Body of pancreas (tissue), 4 donors: Measurements from ENCODE around the gene HYCC1.

Experiments
- CTCF ChIP-seq, 7 experiments: fragments of 450-650 bp in 4 of 7; fragments of 200-600 bp in 3 of 7; sonication (generic) in 3 of 7; IDR thresholded peaks; one replicate each; pipeline ENCODE4 v1.5.1; 2016 to 2019; ENCODE audit warnings: antibody characterized with exemption in 7 of 7
- POLR2A ChIP-seq, 3 donors: fragments of 450-650 bp; IDR thresholded peaks; one replicate each; pipeline ENCODE4 v1.6.1; 2016; ENCODE audit warnings: antibody characterized with exemption in 3 of 3, mild to moderate bottlenecking in 2 of 3

DNA sequence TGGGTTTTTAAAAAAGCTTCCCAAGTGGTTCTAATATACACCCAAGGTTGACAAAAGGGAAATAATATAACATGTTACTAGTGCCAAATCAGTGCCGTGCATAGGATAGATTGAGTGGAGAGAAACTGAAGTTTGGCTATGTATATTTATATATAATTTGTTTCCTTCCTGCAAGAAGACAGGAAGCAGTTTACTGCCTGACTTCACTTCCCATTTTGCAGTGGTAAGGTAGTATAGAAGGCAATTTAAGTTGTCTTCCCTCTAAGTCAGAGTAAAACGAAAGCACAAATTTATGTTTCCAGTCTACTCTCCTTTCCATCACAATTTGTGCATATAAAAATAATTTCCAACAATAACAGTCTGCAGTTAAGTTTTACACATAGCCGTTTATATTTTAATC lies 3.4 kb upstream of the HYCC1 start:
- TF ChIP-seq CTCF (IDR thresholded peaks at IDR 0.05) (no peak), POLR2A (IDR thresholded peaks at IDR 0.05) (no peak)
